Fibroblast of villous mesenchyme (primary cell): Measurements from ENCODE around the gene C3orf52. TPM values are rescaled to one million over a fixed set of nuclear protein-coding genes. Genes with fewer than 3 reads are reported as not detected.
A peak's percentile ranks its signal among the peaks of the same experiment; 100 is the strongest.

ENCODE experiments used
- DNase-seq: peaks from one replicate; pipeline ENCODE4 v3.0.0-alpha.2; 2010; ENCODE audit warnings: low read depth
- H3K4me3 ChIP-seq: 2 replicates; pipeline ENCODE4 v1.5.1; 2011; ENCODE audit warnings: low read depth, mild to moderate bottlenecking, low read length
- CTCF ChIP-seq: IDR thresholded peaks from 2 replicates; pipeline ENCODE4 v1.5.1; 2012; ENCODE audit warnings: low read depth, mild to moderate bottlenecking, low read length; ENCODE audit not compliant: insufficient read depth
- total RNA-seq: library from RNA; depleted of rRNA; stranded (reverse); fragments of >200 nt; gene quantifications from 2 replicates; pipeline ENCODE4 v1.2.3, GENCODE V29; 2012

The C3orf52 gene
- total RNA-seq, 1 donor = 7.3 TPM

- no peak overlapping the region for H3K4me3 ChIP-seq
- TF ChIP-seq CTCF = no peak
- no peak for DNase-seq
These were observed 38.9 kb downstream of the C3orf52 start for GRCh38 chr3:112124907-112125607.

GRCh38 chr3:112126511-112126911 lies 40.3 kb downstream of the C3orf52 start:
- no peak for TF ChIP-seq CTCF
- DNase-seq = no peak
- no peak overlapping the region for H3K4me3 ChIP-seq

- H3K4me3 ChIP-seq = no peak overlapping the region
- TF ChIP-seq CTCF = no peak
- DNase-seq = no peak
These were observed 41.6 kb downstream of the C3orf52 start for GRCh38 chr3:112127522-112128494.

- TF ChIP-seq CTCF = no peak
- no peak overlapping the region for H3K4me3 ChIP-seq
- DNase-seq = peak; percentile 20
These were observed 42.9 kb downstream of the C3orf52 start for GRCh38 chr3:112128843-112129727.

- no peak overlapping the region for H3K4me3 ChIP-seq
- TF ChIP-seq CTCF = no peak
- DNase-seq = no peak
These were observed 43.9 kb downstream of the C3orf52 start for GRCh38 chr3:112129925-112130637.

- H3K4me3 ChIP-seq = no peak overlapping the region
These were observed 44.4 kb downstream of the C3orf52 start for GRCh38 chr3:112130638-112130993.

More at GRCh38 chr3:112130638-112130993, 44.4 kb downstream of the C3orf52 start:
- no peak for TF ChIP-seq CTCF
- no peak for DNase-seq
